Left lung (tissue), 10 donors: ENCODE results near the gene RHOBTB1. TPM values are rescaled to one million over a fixed set of nuclear protein-coding genes. Genes with fewer than 3 reads are reported as not detected.

Experiments used
- ATAC-seq: fragments of 200-7000 bp; cut with Tn5 transposase; one replicate; pipeline ENCODE4 v1.9.1; 2020; ENCODE audit warnings: moderate library complexity
- DNase-seq, 4 donors: peaks; one replicate each; pipeline ENCODE4 v3.0.0-alpha.2; 2013 to 2020
- H3K27ac ChIP-seq, 2 donors: fragments of 200-600 bp; sonication (generic) in 1 of 2; one replicate each; pipeline versions ENCODE4 v1.5.0 to v1.8.0; 2020 to 2021
- H3K27me3 ChIP-seq, 2 donors: fragments of 200-600 bp; sonication (generic) in 1 of 2; one replicate each; pipeline versions ENCODE4 v1.5.0 to v1.8.0; 2020 to 2021
- H3K36me3 ChIP-seq, 2 donors: fragments of 200-600 bp; sonication (generic) in 1 of 2; one replicate each; pipeline versions ENCODE4 v1.5.0 to v1.8.0; 2020 to 2021
- H3K4me1 ChIP-seq, 2 donors: fragments of 200-600 bp; one replicate each; pipeline ENCODE4 v1.8.0; 2021
- H3K4me3 ChIP-seq, 2 donors: fragments of 200-600 bp; sonication (generic) in 1 of 2; one replicate each; pipeline versions ENCODE4 v1.5.0 to v1.8.0; 2020 to 2021; ENCODE audit warnings: mild to moderate bottlenecking in 1 of 2
- H3K9me3 ChIP-seq, 2 donors: fragments of 200-600 bp; sonication (generic) in 1 of 2; one replicate each; pipeline versions ENCODE4 v1.5.0 to v1.8.0; 2020 to 2021
- intact Hi-C, 2 donors: fragments of 100-400 bp; cut with DNase I; formaldehyde crosslinking; loops; one replicate each; pipeline versions ENCODE4 v1.11.2 to v1.14.2; 2022
- polyA plus RNA-seq, 6 donors: library from polyadenylated mRNA; unstranded; fragments of 120-200 nt; gene quantifications; one replicate each; pipeline ENCODE4 v1.2.1, GENCODE V29; 2013; ENCODE audit not compliant: insufficient read length in 6 of 6
- total RNA-seq, 2 donors: library from RNA; stranded (reverse); fragmentation: NEBNext Ultra II Directional; extraction: Animal tissue kit (Norgen Biotek cat#: 25700); gene quantifications; one replicate each; pipeline ENCODE4 v1.2.1, GENCODE V29; 2021
- TF ChIP-seq, protein P1 (sequence below), 2 donors: fragments of 200-600 bp; sonication (generic) in 1 of 2; IDR thresholded peaks; one replicate each; pipeline versions ENCODE4 v1.5.0 to v1.8.0; 2021; ENCODE audit warnings: antibody characterized with exemption in 2 of 2
- donor health status: DM: no; HTN: yes; CAD: no.
- donor health status: DM: no; HTN: no; CAD: no.

Gene RHOBTB1
- total and polyA plus RNA-seq, 8 donors = 13.1 to 55.9 (median 52.5) TPM

GRCh38 chr10:60919551-60919950 is 24.4 kb downstream of the RHOBTB1 start:
- Histone ChIP-seq H3K4me1 (no peaks in the 10 kb centered on the region), H3K4me3 (no peak overlapping the region), H3K36me3 (no peaks in the 10 kb centered on the region), H3K27me3 (no peaks in the 10 kb centered on the region), H3K27ac (no peak overlapping the region), H3K9me3 (no peaks in the 10 kb centered on the region)
- DNase-seq (no peak), ATAC-seq (no peak)
- TF ChIP-seq, protein P1, sequence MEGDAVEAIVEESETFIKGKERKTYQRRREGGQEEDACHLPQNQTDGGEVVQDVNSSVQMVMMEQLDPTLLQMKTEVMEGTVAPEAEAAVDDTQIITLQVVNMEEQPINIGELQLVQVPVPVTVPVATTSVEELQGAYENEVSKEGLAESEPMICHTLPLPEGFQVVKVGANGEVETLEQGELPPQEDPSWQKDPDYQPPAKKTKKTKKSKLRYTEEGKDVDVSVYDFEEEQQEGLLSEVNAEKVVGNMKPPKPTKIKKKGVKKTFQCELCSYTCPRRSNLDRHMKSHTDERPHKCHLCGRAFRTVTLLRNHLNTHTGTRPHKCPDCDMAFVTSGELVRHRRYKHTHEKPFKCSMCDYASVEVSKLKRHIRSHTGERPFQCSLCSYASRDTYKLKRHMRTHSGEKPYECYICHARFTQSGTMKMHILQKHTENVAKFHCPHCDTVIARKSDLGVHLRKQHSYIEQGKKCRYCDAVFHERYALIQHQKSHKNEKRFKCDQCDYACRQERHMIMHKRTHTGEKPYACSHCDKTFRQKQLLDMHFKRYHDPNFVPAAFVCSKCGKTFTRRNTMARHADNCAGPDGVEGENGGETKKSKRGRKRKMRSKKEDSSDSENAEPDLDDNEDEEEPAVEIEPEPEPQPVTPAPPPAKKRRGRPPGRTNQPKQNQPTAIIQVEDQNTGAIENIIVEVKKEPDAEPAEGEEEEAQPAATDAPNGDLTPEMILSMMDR (IDR thresholded peaks at IDR 0.05) = no peak
- intact Hi-C loops = no loop called here

GRCh38 chr10:60917331-60918280 is 26.4 kb downstream of the RHOBTB1 start:
- Histone ChIP-seq H3K27ac (no peak overlapping the region), H3K27me3 (no peaks in the 10 kb centered on the region)

GRCh38 chr10:60916025-60916424 is 28.0 kb downstream of the RHOBTB1 start:
- Histone ChIP-seq H3K4me3 (no peak overlapping the region), H3K27me3 (no peaks in the 10 kb centered on the region), H3K9me3 (no peaks in the 10 kb centered on the region), H3K36me3 (no peaks in the 10 kb centered on the region), H3K4me1 (peaks cover 2 to 4% of the 10 kb centered on the region in 2 donors), H3K27ac (no peak overlapping the region)
- intact Hi-C loops = no loop called here
- ATAC-seq (no peak), DNase-seq (no peak)
- TF ChIP-seq, protein P1 (IDR thresholded peaks at IDR 0.05) = no peak

More at GRCh38 chr10:60917331-60918280, 26.4 kb downstream of the RHOBTB1 start:
- Histone ChIP-seq H3K4me1 (no peaks in the 10 kb centered on the region), H3K4me3 (no peak overlapping the region), H3K36me3 (no peaks in the 10 kb centered on the region), H3K9me3 (no peaks in the 10 kb centered on the region)
- no peak for DNase-seq
- TF ChIP-seq, protein P1 (IDR thresholded peaks at IDR 0.05) = no peak
- no peak for ATAC-seq
- intact Hi-C loops = no loop called here

DNA sequence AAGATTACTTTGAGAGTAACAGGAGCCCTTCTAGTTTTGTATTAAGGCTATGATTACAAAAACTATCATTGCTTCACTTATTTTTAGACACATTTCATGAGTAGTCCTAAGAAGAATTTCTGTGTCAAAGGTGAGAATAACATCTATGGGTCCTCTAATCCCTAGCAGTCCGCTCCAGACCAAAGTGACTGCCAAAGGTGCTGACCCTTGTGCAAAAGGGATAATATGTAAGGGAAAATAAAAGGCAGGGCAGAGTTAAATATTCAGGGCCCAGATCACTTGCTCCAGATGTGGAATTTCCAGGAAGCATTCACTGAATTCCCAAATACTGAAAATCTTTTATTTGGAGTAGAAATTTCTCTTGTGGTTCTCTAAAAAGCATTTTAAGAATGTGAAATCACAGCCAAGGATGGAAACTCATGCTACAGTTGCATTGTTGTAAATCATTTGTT is 29.3 kb downstream of the RHOBTB1 start:
- no peak overlapping the region for H3K27ac ChIP-seq
- no peaks in the 10 kb centered on the region for H3K36me3 ChIP-seq

GRCh38 chr10:60913657-60914056 is 30.3 kb downstream of the RHOBTB1 start:
- TF ChIP-seq, protein P1 (IDR thresholded peaks at IDR 0.05) = no peak
- DNase-seq (no peak), ATAC-seq (no peak)
- intact Hi-C loops = no loop called here
- no peak overlapping the region for H3K27ac ChIP-seq
- H3K4me3 ChIP-seq = no peak overlapping the region
- no peaks in the 10 kb centered on the region for H3K27me3 ChIP-seq
- no peaks in the 10 kb centered on the region for H3K9me3 ChIP-seq
- H3K4me1 ChIP-seq = peaks cover 12 to 14% of the 10 kb centered on the region in 2 donors
- H3K36me3 ChIP-seq = no peaks in the 10 kb centered on the region

More for the DNA sequence above, 29.3 kb downstream of the RHOBTB1 start:
- Histone ChIP-seq H3K27me3 (no peaks in the 10 kb centered on the region), H3K9me3 (no peaks in the 10 kb centered on the region), H3K4me3 (no peak overlapping the region), H3K4me1 (peaks cover 12% of the 10 kb centered on the region in 2 donors)
- ATAC-seq (no peak), DNase-seq (no peak)
- intact Hi-C loops = no loop called here
- TF ChIP-seq, protein P1 (IDR thresholded peaks at IDR 0.05) = no peak
